AG04450 (cell line): ENCODE results near the gene CABLES2. TPM values are rescaled to one million over a fixed set of nuclear protein-coding genes. Genes with fewer than 3 reads are reported as not detected.

Source experiments
- CTCF ChIA-PET: fragments of 300-600, 350-600 bp; formaldehyde crosslinking; extraction: SDS; loops from one replicate; lab custom pipeline; 2022; ENCODE audit warnings: antibody characterized with exemption, inconsistent platforms; lab: Charles Lee
- POLR2A ChIA-PET: fragments of 350-600 bp; formaldehyde crosslinking; extraction: SDS; loops from one replicate; lab custom pipeline; 2021; ENCODE audit warnings: antibody characterized with exemption, inconsistent platforms; lab: Yijun Ruan, JAX
- DNase-seq: peaks from one replicate; pipeline ENCODE4 v3.0.0-alpha.2; 2011; ENCODE audit warnings: low read depth, low spot score
- H3K27ac ChIP-seq: one replicate; pipeline ENCODE4 v1.5.1; 2012; ENCODE audit warnings: low read depth, low read length, control low read depth
- H3K27me3 ChIP-seq: one replicate; pipeline ENCODE4 v1.6.0; 2012; ENCODE audit warnings: low read length; ENCODE audit not compliant: control insufficient read depth, insufficient read depth
- H3K4me3 ChIP-seq: 2 replicates; pipeline ENCODE4 v1.5.1; 2011; ENCODE audit warnings: mild to moderate bottlenecking, low read depth, low read length, control low read depth
- H3K9me3 ChIP-seq: 2 replicates; pipeline ENCODE4 v1.5.1; 2012; ENCODE audit warnings: low read length; ENCODE audit not compliant: control insufficient read depth, insufficient read depth
- polyA plus RNA-seq: library from polyadenylated mRNA; depleted of rRNA; stranded (reverse); fragments of >200 nt; gene quantifications from 2 replicates; pipeline ENCODE4 v1.2.3, GENCODE V29; 2011
- TF ChIP-seq, protein P1 (sequence below): IDR thresholded peaks from 2 replicates; pipeline ENCODE4 v1.5.1; 2011; ENCODE audit warnings: low read depth, low read length, control low read depth, inconsistent platforms

The CABLES2 gene
- polyA plus RNA-seq, 1 experiment, result 3.8 TPM

- CTCF ChIA-PET, result interaction anchor here (0.7 kb wide), 1 partner anchor 69 kb away, joined by 8 read pairs; no protein-coding TSS in a partner anchor
- no peak overlapping the region for H3K27ac ChIP-seq
- TF ChIP-seq, protein P1, sequence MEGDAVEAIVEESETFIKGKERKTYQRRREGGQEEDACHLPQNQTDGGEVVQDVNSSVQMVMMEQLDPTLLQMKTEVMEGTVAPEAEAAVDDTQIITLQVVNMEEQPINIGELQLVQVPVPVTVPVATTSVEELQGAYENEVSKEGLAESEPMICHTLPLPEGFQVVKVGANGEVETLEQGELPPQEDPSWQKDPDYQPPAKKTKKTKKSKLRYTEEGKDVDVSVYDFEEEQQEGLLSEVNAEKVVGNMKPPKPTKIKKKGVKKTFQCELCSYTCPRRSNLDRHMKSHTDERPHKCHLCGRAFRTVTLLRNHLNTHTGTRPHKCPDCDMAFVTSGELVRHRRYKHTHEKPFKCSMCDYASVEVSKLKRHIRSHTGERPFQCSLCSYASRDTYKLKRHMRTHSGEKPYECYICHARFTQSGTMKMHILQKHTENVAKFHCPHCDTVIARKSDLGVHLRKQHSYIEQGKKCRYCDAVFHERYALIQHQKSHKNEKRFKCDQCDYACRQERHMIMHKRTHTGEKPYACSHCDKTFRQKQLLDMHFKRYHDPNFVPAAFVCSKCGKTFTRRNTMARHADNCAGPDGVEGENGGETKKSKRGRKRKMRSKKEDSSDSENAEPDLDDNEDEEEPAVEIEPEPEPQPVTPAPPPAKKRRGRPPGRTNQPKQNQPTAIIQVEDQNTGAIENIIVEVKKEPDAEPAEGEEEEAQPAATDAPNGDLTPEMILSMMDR, result no peak
- no peaks in the 10 kb centered on the region for H3K27me3 ChIP-seq
- H3K4me3 ChIP-seq, result no peak overlapping the region
- DNase-seq, result no peak
- peaks cover 16% of the 10 kb centered on the region for H3K9me3 ChIP-seq
- POLR2A ChIA-PET, result no interaction called here
These were observed 35.5 kb downstream of the CABLES2 start for GRCh38 chr20:62371588-62372041.

GRCh38 chr20:62370807-62371587, 36.1 kb downstream of the CABLES2 start:
- CTCF ChIA-PET, result no interaction called here

GRCh38 chr20:62370115-62370806, 36.8 kb downstream of the CABLES2 start:
- CTCF ChIA-PET, result no interaction called here
- no peak for DNase-seq
- TF ChIP-seq, protein P1, result no peak
- no peaks in the 10 kb centered on the region for H3K27me3 ChIP-seq
- H3K9me3 ChIP-seq, result peaks cover 16% of the 10 kb centered on the region
- no peak overlapping the region for H3K27ac ChIP-seq
- POLR2A ChIA-PET, result no interaction called here
- no peak overlapping the region for H3K4me3 ChIP-seq

More at GRCh38 chr20:62370807-62371587, 36.1 kb downstream of the CABLES2 start:
- Histone ChIP-seq H3K9me3 (peaks cover 16% of the 10 kb centered on the region), H3K27me3 (no peaks in the 10 kb centered on the region), H3K27ac (peak overlapping the region; percentile 31), H3K4me3 (no peak overlapping the region)
- POLR2A ChIA-PET, result no interaction called here
- DNase-seq, result no peak
- TF ChIP-seq, protein P1, result no peak

DNA sequence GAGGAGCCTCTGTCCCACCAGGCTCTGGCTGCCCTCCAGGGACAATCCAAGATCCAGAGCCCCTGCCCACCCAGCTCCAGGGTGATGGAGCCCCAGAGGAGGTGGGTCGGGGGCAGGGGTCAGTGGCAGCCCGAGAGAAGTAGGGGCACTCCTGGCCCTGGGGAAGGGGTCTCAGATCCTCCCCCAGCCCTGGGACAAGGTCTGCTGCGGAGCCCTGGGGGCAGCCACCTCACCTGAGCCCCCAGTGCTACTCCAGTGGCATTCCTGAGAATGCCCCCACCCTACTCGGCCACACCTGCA, 37.3 kb downstream of the CABLES2 start:
- ChIA-PET CTCF (interaction anchor here (1.6 to 2.4 kb wide), 2 partner anchors 13 to 69 kb away, joined by 6 to 16 read pairs; no protein-coding TSS in a partner anchor), POLR2A (no interaction called here)
- H3K27ac ChIP-seq, result no peak overlapping the region
- H3K27me3 ChIP-seq, result no peaks in the 10 kb centered on the region
- no peak overlapping the region for H3K4me3 ChIP-seq
- H3K9me3 ChIP-seq, result peaks cover 16% of the 10 kb centered on the region
- TF ChIP-seq, protein P1, result no peak
- no peak for DNase-seq
